HG02588 (cell line): Measurements from ENCODE around the gene TBC1D4.
A peak's percentile ranks its signal among the peaks of the same experiment; 100 is the strongest.
"Not testable (repeated sequence)": the region's sequence is repeated elsewhere in the genome, so short reads cannot be mapped to it uniquely, and the experiment has no call there.

Experiments
- ATAC-seq: cut with Tn5 transposase; IDR thresholded peaks from one replicate; pipeline ENCODE4 v1.9.1; 2021; ENCODE audit warnings: mild to moderate bottlenecking, moderate library complexity; ENCODE audit not compliant: unreplicated experiment

TBC1D4 gene

GRCh38 chr13:75329097-75329496, 152.9 kb downstream of the TBC1D4 start:
- ATAC-seq, result no peak

- ATAC-seq, result no peak
Observed at GRCh38 chr13:75327135-75327510, 154.8 kb downstream of the TBC1D4 start.

GRCh38 chr13:75326173-75327134, 155.5 kb downstream of the TBC1D4 start:
- peak; percentile 92 for ATAC-seq

- no peak for ATAC-seq
Observed at GRCh38 chr13:75325711-75326110, 156.3 kb downstream of the TBC1D4 start.

- no peak for ATAC-seq
Observed at GRCh38 chr13:75324413-75324940, 157.5 kb downstream of the TBC1D4 start.

GRCh38 chr13:75321084-75321483, 160.9 kb downstream of the TBC1D4 start:
- no peak for ATAC-seq

GRCh38 chr13:75319254-75319653, 162.7 kb downstream of the TBC1D4 start:
- ATAC-seq, result no peak

GRCh38 chr13:75318138-75318833, 163.7 kb downstream of the TBC1D4 start:
- ATAC-seq, result no peak

- ATAC-seq, result no peak
Observed at GRCh38 chr13:75316427-75316826, 165.5 kb downstream of the TBC1D4 start.

GRCh38 chr13:75312884-75313520, 169.0 kb downstream of the TBC1D4 start:
- no peak for ATAC-seq

GRCh38 chr13:75309981-75310580, 171.9 kb downstream of the TBC1D4 start:
- peak; percentile 48 for ATAC-seq

GRCh38 chr13:75308222-75308621, 173.7 kb downstream of the TBC1D4 start:
- ATAC-seq, result peak; percentile 69

- ATAC-seq, result no peak
Observed at GRCh38 chr13:75307370-75307949, 174.5 kb downstream of the TBC1D4 start.

GRCh38 chr13:75306967-75307366, 175.0 kb downstream of the TBC1D4 start:
- not testable (repeated sequence) for ATAC-seq

GRCh38 chr13:75305059-75305458, 176.9 kb downstream of the TBC1D4 start:
- ATAC-seq, result no peak

- no peak for ATAC-seq
Observed at GRCh38 chr13:75303263-75303662, 178.7 kb downstream of the TBC1D4 start.

- ATAC-seq, result no peak
Observed at GRCh38 chr13:75302071-75302698, 179.8 kb downstream of the TBC1D4 start.

GRCh38 chr13:75299913-75300862, 181.8 kb downstream of the TBC1D4 start:
- ATAC-seq, result peak; percentile 66

- ATAC-seq, result no peak
Observed at GRCh38 chr13:75299246-75299645, 182.7 kb downstream of the TBC1D4 start.
